GM19099 (cell line): ENCODE data around the gene ARMC2.

Experiments used
- POLR2A ChIP-seq: IDR thresholded peaks from 3 replicates; pipeline ENCODE4 v1.6.1; 2011; ENCODE audit warnings: low read depth; ENCODE audit not compliant: insufficient read length; ENCODE audit errors: extremely low read depth

ARMC2 gene

GRCh38 chr6:108811490-108811889, 36.7 kb upstream of the ARMC2 start:
- TF ChIP-seq POLR2A, result no peak

- TF ChIP-seq POLR2A, result no peak
Measured at GRCh38 chr6:108820006-108820405, 28.2 kb upstream of the ARMC2 start.

GRCh38 chr6:108822401-108822800, 25.8 kb upstream of the ARMC2 start:
- TF ChIP-seq POLR2A, result no peak

- TF ChIP-seq POLR2A, result no peak
Measured at GRCh38 chr6:108825326-108825725, 22.9 kb upstream of the ARMC2 start.

- TF ChIP-seq POLR2A, result no peak
Measured at GRCh38 chr6:108831104-108831503, 17.1 kb upstream of the ARMC2 start.

- no peak for TF ChIP-seq POLR2A
Measured at GRCh38 chr6:108832738-108833137, 15.5 kb upstream of the ARMC2 start.

- no peak for TF ChIP-seq POLR2A
Measured at GRCh38 chr6:108835218-108835850, 12.9 kb upstream of the ARMC2 start.

- TF ChIP-seq POLR2A, result no peak
Measured at GRCh38 chr6:108836061-108836460, 12.2 kb upstream of the ARMC2 start.

GRCh38 chr6:108837236-108837971, 10.8 kb upstream of the ARMC2 start:
- TF ChIP-seq POLR2A, result no peak

- TF ChIP-seq POLR2A, result no peak
Measured at GRCh38 chr6:108838101-108838717, 10.0 kb upstream of the ARMC2 start.

GRCh38 chr6:108839083-108839642, 9.1 kb upstream of the ARMC2 start:
- TF ChIP-seq POLR2A, result no peak

GRCh38 chr6:108840919-108841318, 7.3 kb upstream of the ARMC2 start:
- TF ChIP-seq POLR2A, result no peak

- no peak for TF ChIP-seq POLR2A
Measured at GRCh38 chr6:108841377-108841855, 6.8 kb upstream of the ARMC2 start.

GRCh38 chr6:108844135-108844534, 4.1 kb upstream of the ARMC2 start:
- no peak for TF ChIP-seq POLR2A

GRCh38 chr6:108845145-108845544, 3.1 kb upstream of the ARMC2 start:
- TF ChIP-seq POLR2A, result no peak

- TF ChIP-seq POLR2A, result no peak
Measured at GRCh38 chr6:108846101-108846500, 2.1 kb upstream of the ARMC2 start.
